H9 (cell line): ENCODE measurements around the gene SLC38A11. TPM values are rescaled to one million over a fixed set of nuclear protein-coding genes. Genes with fewer than 3 reads are reported as not detected.

Experiments
- DNase-seq: peaks from one replicate; pipeline ENCODE4 v3.0.0-alpha.2; 2017
- H2AFZ ChIP-seq: one replicate; pipeline ENCODE4 v1.6.1; 2013; ENCODE audit warnings: mild to moderate bottlenecking, low read length, control low read depth, moderate library complexity
- H2AK5ac ChIP-seq: 2 replicates; pipeline ENCODE4 v1.6.1; 2013; ENCODE audit warnings: low read length, control low read depth, mixed read lengths; ENCODE audit not compliant: insufficient read length
- H2BK120ac ChIP-seq: one replicate; pipeline ENCODE4 v1.6.1; 2013; ENCODE audit warnings: low read depth, mild to moderate bottlenecking, low read length, control low read depth, inconsistent platforms; ENCODE audit not compliant: poor library complexity, severe bottlenecking
- H2BK12ac ChIP-seq: 2 replicates; pipeline ENCODE4 v1.6.1; 2013; ENCODE audit warnings: low read length, control low read depth, mixed read lengths, low read depth; ENCODE audit not compliant: insufficient read length
- H2BK15ac ChIP-seq: 2 replicates; pipeline ENCODE4 v1.6.1; 2013; ENCODE audit warnings: low read depth, low read length, control low read depth
- H2BK20ac ChIP-seq: one replicate; pipeline ENCODE4 v1.6.1; 2013; ENCODE audit warnings: low read depth, mild to moderate bottlenecking, low read length, control low read depth, inconsistent platforms; ENCODE audit not compliant: poor library complexity, severe bottlenecking
- H2BK5ac ChIP-seq: 2 replicates; pipeline ENCODE4 v1.6.1; 2013; ENCODE audit warnings: low read length, control low read depth, mixed read lengths; ENCODE audit not compliant: insufficient read length
- H3K14ac ChIP-seq: 2 replicates; pipeline ENCODE4 v1.6.1; 2013; ENCODE audit warnings: low read length, control low read depth; ENCODE audit not compliant: insufficient read depth
- H3K18ac ChIP-seq: 2 replicates; pipeline ENCODE4 v1.6.1; 2013; ENCODE audit warnings: low read depth, mild to moderate bottlenecking, mixed read lengths, low read length, control low read depth; ENCODE audit not compliant: insufficient read length
- H3K23ac ChIP-seq: 2 replicates; pipeline ENCODE4 v1.6.1; 2013; ENCODE audit warnings: low read length, control low read depth, mixed read lengths, low read depth; ENCODE audit not compliant: insufficient read length
- H3K23me2 ChIP-seq: 2 replicates; pipeline ENCODE4 v1.6.1; 2013; ENCODE audit warnings: low read depth, mild to moderate bottlenecking, mixed read lengths, low read length, control low read depth; ENCODE audit not compliant: insufficient read length, poor library complexity, severe bottlenecking
- H3K27ac ChIP-seq: 2 replicates; pipeline ENCODE4 v1.5.1; 2013; ENCODE audit warnings: low read length, control low read depth, mixed read lengths, low read depth; ENCODE audit not compliant: insufficient read length
- H3K27me3 ChIP-seq: 2 replicates; pipeline ENCODE4 v1.6.1; 2013; ENCODE audit warnings: low read length, control low read depth, inconsistent platforms; ENCODE audit not compliant: insufficient read depth
- H3K4ac ChIP-seq: 2 replicates; pipeline ENCODE4 v1.6.1; 2013; ENCODE audit warnings: low read depth, mild to moderate bottlenecking, control low read depth, inconsistent platforms, low read length, moderate library complexity
- H3K4me1 ChIP-seq: 2 replicates; pipeline ENCODE4 v1.6.1; 2013; ENCODE audit warnings: low read length, control low read depth, inconsistent platforms; ENCODE audit not compliant: insufficient read depth
- H3K4me2 ChIP-seq: 2 replicates; pipeline ENCODE4 v1.6.1; 2013; ENCODE audit warnings: low read length, control low read depth, mixed read lengths; ENCODE audit not compliant: insufficient read length, insufficient read depth
- H3K56ac ChIP-seq: 2 replicates; pipeline ENCODE4 v1.6.1; 2013; ENCODE audit warnings: low read depth, mild to moderate bottlenecking, mixed read lengths, low read length, control low read depth; ENCODE audit not compliant: insufficient read length
- H3K79me1 ChIP-seq: 2 replicates; pipeline ENCODE4 v1.6.1; 2013; ENCODE audit warnings: low read depth, mild to moderate bottlenecking, moderate library complexity, low read length, control low read depth, inconsistent platforms; ENCODE audit not compliant: insufficient read depth, poor library complexity, severe bottlenecking
- H3K79me2 ChIP-seq: 2 replicates; pipeline ENCODE4 v1.6.1; 2013; ENCODE audit warnings: low read length, control low read depth, inconsistent platforms; ENCODE audit not compliant: insufficient read depth
- H3K9ac ChIP-seq: 2 replicates; pipeline ENCODE4 v1.6.1; 2013; ENCODE audit warnings: low read length, control low read depth, mixed read lengths; ENCODE audit not compliant: insufficient read length; ENCODE audit errors: extremely low read depth
- H3K9me3 ChIP-seq: one replicate; pipeline ENCODE4 v1.6.1; 2013; ENCODE audit warnings: low read depth, low read length, inconsistent platforms; ENCODE audit not compliant: control insufficient read depth
- H3T11ph ChIP-seq: one replicate; pipeline ENCODE4 v1.6.1; 2013; ENCODE audit warnings: mild to moderate bottlenecking, low read length, control low read depth, inconsistent platforms
- H4K20me1 ChIP-seq: one replicate; pipeline ENCODE4 v1.6.1; 2013; ENCODE audit not compliant: control insufficient read depth, insufficient read length, insufficient read depth
- H4K5ac ChIP-seq: 2 replicates; pipeline ENCODE4 v1.6.1; 2013; ENCODE audit warnings: low read depth, mild to moderate bottlenecking, mixed read lengths, low read length, control low read depth; ENCODE audit not compliant: insufficient read length
- H4K8ac ChIP-seq: replicated peaks from 2 replicates; pipeline ENCODE4 v1.6.1; 2013; ENCODE audit warnings: low read length, control low read depth, mixed read lengths, low read depth; ENCODE audit not compliant: insufficient read length
- H4K91ac ChIP-seq: 2 replicates; pipeline ENCODE4 v1.6.1; 2013; ENCODE audit warnings: low read depth, mild to moderate bottlenecking, moderate library complexity, mixed read lengths, low read length, control low read depth; ENCODE audit not compliant: insufficient read length
- H3K27ac Mint-ChIP-seq, 3 experiments: 2 replicates in 2 of 3; 3 replicates in 1 of 3; pipeline ENCODE4 v1.8.0; 2020 to 2021; ENCODE audit warnings: mixed read lengths in 3 of 3, mild to moderate bottlenecking in 1 of 3, moderate library complexity in 1 of 3
- H3K27me3 Mint-ChIP-seq: 2 replicates; pipeline ENCODE4 v1.8.0; 2021; ENCODE audit warnings: low read depth, mild to moderate bottlenecking, moderate library complexity, mixed read lengths
- H3K36me3 Mint-ChIP-seq, 3 experiments: 2 replicates in 2 of 3; 3 replicates in 1 of 3; pipeline ENCODE4 v1.8.0; 2020 to 2021; ENCODE audit warnings: low read depth in 3 of 3, mixed read lengths in 3 of 3; ENCODE audit not compliant: insufficient read depth in 1 of 3
- H3K4me1 Mint-ChIP-seq, 2 experiments: 2 replicates each; pipeline ENCODE4 v1.8.0; 2020; ENCODE audit warnings: mixed read lengths in 2 of 2
- H3K4me3 Mint-ChIP-seq, 2 experiments: 2 replicates in 1 of 2; 3 replicates in 1 of 2; pipeline ENCODE4 v1.8.0; 2020 to 2021; ENCODE audit warnings: mild to moderate bottlenecking in 2 of 2, mixed read lengths in 2 of 2, moderate library complexity in 1 of 2
- H3K9me3 Mint-ChIP-seq, 2 experiments: 2 replicates in 1 of 2; 3 replicates in 1 of 2; pipeline ENCODE4 v1.8.0; 2020; ENCODE audit warnings: mild to moderate bottlenecking in 2 of 2, mixed read lengths in 2 of 2, moderate library complexity in 1 of 2
- WGBS: extraction: QIAGEN DNeasy Blood & Tissue Kit; methylation state at CpG from one replicate; pipeline ENCODE4 v1.1.7; 2013; ENCODE audit warnings: missing lambda C conversion rate, low lambda C conversion rate, mixed read lengths; ENCODE audit not compliant: insufficient read length; ENCODE audit errors: extremely low coverage; 5-methylcytosine and 5-hydroxymethylcytosine counted together
- total RNA-seq: library from RNA; stranded (reverse); gene quantifications from 2 replicates; pipeline ENCODE4 v1.2.1, GENCODE V29; 2021
- TF ChIP-seq, protein P1 (sequence below): fragments of 200-600 bp; sonication (generic); conservative IDR thresholded peaks from 3 replicates; pipeline ENCODE4 v1.8.0; 2021; ENCODE audit warnings: antibody characterized with exemption, mild to moderate bottlenecking

The SLC38A11 gene
- total RNA-seq, 1 experiment from 2014 or later: not detected

DNA sequence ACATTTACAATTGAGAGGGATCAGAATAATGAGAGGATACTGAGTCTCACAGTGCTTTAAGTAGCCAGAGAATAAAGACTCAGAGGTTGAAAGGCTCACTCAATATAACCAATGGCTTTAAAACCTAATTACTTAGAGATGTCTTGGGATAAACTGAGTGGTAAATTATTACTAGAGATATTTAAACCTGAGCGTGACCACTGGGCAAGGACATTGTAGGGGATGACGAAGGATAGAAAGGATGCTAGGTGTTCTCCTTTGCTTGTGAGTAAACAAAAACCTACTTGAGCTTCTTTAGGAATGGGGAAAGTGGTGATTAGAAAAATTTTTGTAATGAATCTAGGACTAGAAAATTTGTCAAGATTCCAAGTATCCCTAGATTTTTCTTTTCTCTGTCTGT, 12.0 kb upstream of the SLC38A11 start:
- Histone ChIP-seq H4K20me1 (no peaks in the 10 kb centered on the region), H3K23ac (no peak overlapping the region), H3K18ac (no peak overlapping the region), H3K9me3 (no peaks in the 10 kb centered on the region), H2AK5ac (no peak overlapping the region), H3K4me1 (peaks cover 3% of the 10 kb centered on the region; the same call in 1 of the 2 replicates), H3K79me1 (no peaks in the 10 kb centered on the region), H3K27me3 (no peaks in the 10 kb centered on the region), H3K27ac (no peak overlapping the region), H3K56ac (no peak overlapping the region), H2BK12ac (no peak overlapping the region), H2AFZ (no peak overlapping the region), H4K5ac (no peak overlapping the region), H3K23me2 (no peaks in the 10 kb centered on the region), H4K91ac (no peak overlapping the region), H3K4me2 (no peak overlapping the region), H3K4ac (no peak overlapping the region), H3K79me2 (no peaks in the 10 kb centered on the region), H2BK5ac (no peak overlapping the region), H4K8ac (no peak overlapping the region), H3K14ac (no peak overlapping the region), H2BK20ac (no peak overlapping the region), H3K9ac (no peak overlapping the region), H2BK120ac (no peak overlapping the region), H2BK15ac (no peak overlapping the region), H3T11ph (no peak overlapping the region)
- H3K9me3 Mint-ChIP-seq: peaks cover 0 to 3% of the 10 kb centered on the region in 2 experiments; a peak in 2 of 5 replicates
- no peaks in the 10 kb centered on the region for H3K27me3 Mint-ChIP-seq
- no peak for DNase-seq
- H3K36me3 Mint-ChIP-seq: peaks cover 0 to 10% (median 1%) of the 10 kb centered on the region in 3 experiments; a peak in 3 of 7 replicates
- no peak overlapping the region for H3K4me3 Mint-ChIP-seq
- H3K27ac Mint-ChIP-seq: peak overlapping the region in 2 of 3 experiments; percentile 27 to 85; a peak in 4 of 7 replicates
- WGBS: no CpG with 5 or more reads among the region's 2 CpGs
- TF ChIP-seq, protein P1, sequence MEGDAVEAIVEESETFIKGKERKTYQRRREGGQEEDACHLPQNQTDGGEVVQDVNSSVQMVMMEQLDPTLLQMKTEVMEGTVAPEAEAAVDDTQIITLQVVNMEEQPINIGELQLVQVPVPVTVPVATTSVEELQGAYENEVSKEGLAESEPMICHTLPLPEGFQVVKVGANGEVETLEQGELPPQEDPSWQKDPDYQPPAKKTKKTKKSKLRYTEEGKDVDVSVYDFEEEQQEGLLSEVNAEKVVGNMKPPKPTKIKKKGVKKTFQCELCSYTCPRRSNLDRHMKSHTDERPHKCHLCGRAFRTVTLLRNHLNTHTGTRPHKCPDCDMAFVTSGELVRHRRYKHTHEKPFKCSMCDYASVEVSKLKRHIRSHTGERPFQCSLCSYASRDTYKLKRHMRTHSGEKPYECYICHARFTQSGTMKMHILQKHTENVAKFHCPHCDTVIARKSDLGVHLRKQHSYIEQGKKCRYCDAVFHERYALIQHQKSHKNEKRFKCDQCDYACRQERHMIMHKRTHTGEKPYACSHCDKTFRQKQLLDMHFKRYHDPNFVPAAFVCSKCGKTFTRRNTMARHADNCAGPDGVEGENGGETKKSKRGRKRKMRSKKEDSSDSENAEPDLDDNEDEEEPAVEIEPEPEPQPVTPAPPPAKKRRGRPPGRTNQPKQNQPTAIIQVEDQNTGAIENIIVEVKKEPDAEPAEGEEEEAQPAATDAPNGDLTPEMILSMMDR: no peak
- peaks cover 12 to 22% of the 10 kb centered on the region in 2 experiments for H3K4me1 Mint-ChIP-seq
